ENCODE results near the gene TNFRSF9. TPM values are rescaled to one million over a fixed set of nuclear protein-coding genes. Genes with fewer than 3 reads are reported as not detected.

TNFRSF9 gene
- total and polyA plus RNA-seq, 9 of the 15 experiments (the other 6 are each of a cell fraction or from before 2014, with no cell fraction given): 0.04 to 0.29 (median 0.08) TPM; not detected in 1

DNA sequence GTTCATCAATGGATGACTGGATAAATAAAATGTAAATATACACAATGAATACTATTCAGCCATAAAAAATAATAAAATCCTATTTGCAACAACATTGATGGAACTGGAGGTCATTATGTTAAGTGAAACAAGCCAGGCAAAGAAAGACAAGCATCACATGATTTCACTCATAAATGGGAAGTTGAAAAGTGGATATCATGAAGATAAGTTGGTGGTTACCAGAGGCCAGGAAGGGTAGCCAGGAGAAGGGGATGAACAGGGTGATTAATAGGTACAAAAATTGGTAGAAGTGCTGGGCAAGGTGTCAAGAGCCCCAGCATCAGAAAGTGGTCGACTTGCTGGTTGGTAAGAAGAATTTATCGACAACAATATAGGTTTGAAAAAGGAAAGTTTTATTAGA lies 19.5 kb upstream of the TNFRSF9 start (continued):
- TF ChIP-seq, protein P1, sequence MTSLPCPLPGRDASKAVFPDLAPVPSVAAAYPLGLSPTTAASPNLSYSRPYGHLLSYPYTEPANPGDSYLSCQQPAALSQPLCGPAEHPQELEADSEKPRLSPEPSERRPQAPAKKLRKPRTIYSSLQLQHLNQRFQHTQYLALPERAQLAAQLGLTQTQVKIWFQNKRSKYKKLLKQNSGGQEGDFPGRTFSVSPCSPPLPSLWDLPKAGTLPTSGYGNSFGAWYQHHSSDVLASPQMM (CRISPR knock-in tag; IDR thresholded peaks at IDR 0.05): no peak
- TF ChIP-seq, protein P2, sequence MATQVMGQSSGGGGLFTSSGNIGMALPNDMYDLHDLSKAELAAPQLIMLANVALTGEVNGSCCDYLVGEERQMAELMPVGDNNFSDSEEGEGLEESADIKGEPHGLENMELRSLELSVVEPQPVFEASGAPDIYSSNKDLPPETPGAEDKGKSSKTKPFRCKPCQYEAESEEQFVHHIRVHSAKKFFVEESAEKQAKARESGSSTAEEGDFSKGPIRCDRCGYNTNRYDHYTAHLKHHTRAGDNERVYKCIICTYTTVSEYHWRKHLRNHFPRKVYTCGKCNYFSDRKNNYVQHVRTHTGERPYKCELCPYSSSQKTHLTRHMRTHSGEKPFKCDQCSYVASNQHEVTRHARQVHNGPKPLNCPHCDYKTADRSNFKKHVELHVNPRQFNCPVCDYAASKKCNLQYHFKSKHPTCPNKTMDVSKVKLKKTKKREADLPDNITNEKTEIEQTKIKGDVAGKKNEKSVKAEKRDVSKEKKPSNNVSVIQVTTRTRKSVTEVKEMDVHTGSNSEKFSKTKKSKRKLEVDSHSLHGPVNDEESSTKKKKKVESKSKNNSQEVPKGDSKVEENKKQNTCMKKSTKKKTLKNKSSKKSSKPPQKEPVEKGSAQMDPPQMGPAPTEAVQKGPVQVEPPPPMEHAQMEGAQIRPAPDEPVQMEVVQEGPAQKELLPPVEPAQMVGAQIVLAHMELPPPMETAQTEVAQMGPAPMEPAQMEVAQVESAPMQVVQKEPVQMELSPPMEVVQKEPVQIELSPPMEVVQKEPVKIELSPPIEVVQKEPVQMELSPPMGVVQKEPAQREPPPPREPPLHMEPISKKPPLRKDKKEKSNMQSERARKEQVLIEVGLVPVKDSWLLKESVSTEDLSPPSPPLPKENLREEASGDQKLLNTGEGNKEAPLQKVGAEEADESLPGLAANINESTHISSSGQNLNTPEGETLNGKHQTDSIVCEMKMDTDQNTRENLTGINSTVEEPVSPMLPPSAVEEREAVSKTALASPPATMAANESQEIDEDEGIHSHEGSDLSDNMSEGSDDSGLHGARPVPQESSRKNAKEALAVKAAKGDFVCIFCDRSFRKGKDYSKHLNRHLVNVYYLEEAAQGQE (IDR thresholded peaks at IDR 0.05; ENCODE audit: borderline replicate concordance): no peak
- TF ChIP-seq, protein P2 (CRISPR knock-in tag; IDR thresholded peaks at IDR 0.05; ENCODE audit: low read depth): no peak

Measured in K562 (cell line).